ENCODE measurements around the gene GRXCR1. TPM values are rescaled to one million over a fixed set of nuclear protein-coding genes. Genes with fewer than 3 reads are reported as not detected.

GRXCR1 gene
- not detected for polyA plus RNA-seq (ENCODE audit: insufficient read length in 4 of 4)

- no peak for DNase-seq (ENCODE audit: low read depth in 4 of 4, low spot score in 2 of 4)
Measured at GRCh38 chr4:42892413-42892812, at the start of gene GRXCR1. GRXCR1 (plus strand) TSS chr4:42892713; CDS start chr4:42893267, 554 bp downstream.

GRCh38 chr4:42843694-42844093, 48.8 kb upstream of the GRXCR1 start:
- DNase-seq (ENCODE audit: low read depth in 4 of 4, low spot score in 2 of 4), result no peak

- peak in 1 of 4 donors; percentile 1 for DNase-seq (ENCODE audit: low read depth in 4 of 4, low spot score in 2 of 4)
Measured at GRCh38 chr4:42844422-42845070, 48.0 kb upstream of the GRXCR1 start.

GRCh38 chr4:42845586-42845985, 46.9 kb upstream of the GRXCR1 start:
- DNase-seq (ENCODE audit: low read depth in 4 of 4, low spot score in 2 of 4), result no peak

GRCh38 chr4:42855779-42856178, 36.7 kb upstream of the GRXCR1 start:
- no peak for DNase-seq (ENCODE audit: low read depth in 4 of 4, low spot score in 2 of 4)

- peak; percentile 6 to 44 (median 24) for DNase-seq (ENCODE audit: low read depth in 4 of 4, low spot score in 2 of 4)
Measured at GRCh38 chr4:42865572-42866189, 26.8 kb upstream of the GRXCR1 start.

GRCh38 chr4:42871261-42871660, 21.3 kb upstream of the GRXCR1 start:
- no peak for DNase-seq (ENCODE audit: low read depth in 4 of 4, low spot score in 2 of 4)

- DNase-seq (ENCODE audit: low read depth in 4 of 4, low spot score in 2 of 4), result no peak
Measured at GRCh38 chr4:42871671-42872290, 20.7 kb upstream of the GRXCR1 start.

- no peak for DNase-seq (ENCODE audit: low read depth in 4 of 4, low spot score in 2 of 4)
Measured at GRCh38 chr4:42878863-42879262, 13.7 kb upstream of the GRXCR1 start.

GRCh38 chr4:42881253-42881652, 11.3 kb upstream of the GRXCR1 start:
- no peak for DNase-seq (ENCODE audit: low read depth in 4 of 4, low spot score in 2 of 4)

- DNase-seq (ENCODE audit: low read depth in 4 of 4, low spot score in 2 of 4), result no peak
Measured at GRCh38 chr4:42891644-42892043, 869 bp upstream of the GRXCR1 start.

GRCh38 chr4:42895452-42895851, 2.9 kb downstream of the GRXCR1 start:
- DNase-seq (ENCODE audit: low read depth in 4 of 4, low spot score in 2 of 4), result no peak

- no peak for DNase-seq (ENCODE audit: low read depth in 4 of 4, low spot score in 2 of 4)
Measured at GRCh38 chr4:42904986-42905385, 12.5 kb downstream of the GRXCR1 start.

GRCh38 chr4:42905591-42905990, 13.1 kb downstream of the GRXCR1 start:
- DNase-seq (ENCODE audit: low read depth in 4 of 4, low spot score in 2 of 4), result no peak

GRCh38 chr4:42906341-42906740, 13.8 kb downstream of the GRXCR1 start:
- peak in 3 of 4 donors; percentile 11 to 20 (median 19) for DNase-seq (ENCODE audit: low read depth in 4 of 4, low spot score in 2 of 4)

- peak; percentile 28 to 66 (median 37) for DNase-seq (ENCODE audit: low read depth in 4 of 4, low spot score in 2 of 4)
Measured at GRCh38 chr4:42906891-42907759, 14.6 kb downstream of the GRXCR1 start.

GRCh38 chr4:42910459-42910858, 17.9 kb downstream of the GRXCR1 start:
- DNase-seq (ENCODE audit: low read depth in 4 of 4, low spot score in 2 of 4), result no peak

GRCh38 chr4:42914937-42915336, 22.4 kb downstream of the GRXCR1 start:
- DNase-seq (ENCODE audit: low read depth in 4 of 4, low spot score in 2 of 4), result no peak

- no peak for DNase-seq (ENCODE audit: low read depth in 4 of 4, low spot score in 2 of 4)
Measured at GRCh38 chr4:42915484-42915883, 23.0 kb downstream of the GRXCR1 start.

- DNase-seq (ENCODE audit: low read depth in 4 of 4, low spot score in 2 of 4), result peak in 2 of 4 donors; percentile 10 to 15
Measured at GRCh38 chr4:42917296-42917695, 24.8 kb downstream of the GRXCR1 start.

- no peak for DNase-seq (ENCODE audit: low read depth in 4 of 4, low spot score in 2 of 4)
Measured at GRCh38 chr4:42923431-42923830, 30.9 kb downstream of the GRXCR1 start.

Data from left renal cortex interstitium (tissue), 4 donors.